Lower leg skin (tissue), 3 donors: ENCODE data around the gene TASP1.

Source experiments
- POLR2A ChIP-seq, 2 donors: fragments of 450-650 bp; IDR thresholded peaks; one replicate each; pipeline ENCODE4 v1.6.1; 2016 to 2017; ENCODE audit warnings: antibody characterized with exemption in 2 of 2, mild to moderate bottlenecking in 1 of 2, moderate library complexity in 1 of 2
- TF ChIP-seq, protein P1 (sequence below), 3 donors: fragments of 450-650 bp; IDR thresholded peaks; one replicate each; pipeline ENCODE4 v1.5.1; 2016; ENCODE audit warnings: antibody characterized with exemption in 3 of 3, mild to moderate bottlenecking in 3 of 3, moderate library complexity in 2 of 3

DNA sequence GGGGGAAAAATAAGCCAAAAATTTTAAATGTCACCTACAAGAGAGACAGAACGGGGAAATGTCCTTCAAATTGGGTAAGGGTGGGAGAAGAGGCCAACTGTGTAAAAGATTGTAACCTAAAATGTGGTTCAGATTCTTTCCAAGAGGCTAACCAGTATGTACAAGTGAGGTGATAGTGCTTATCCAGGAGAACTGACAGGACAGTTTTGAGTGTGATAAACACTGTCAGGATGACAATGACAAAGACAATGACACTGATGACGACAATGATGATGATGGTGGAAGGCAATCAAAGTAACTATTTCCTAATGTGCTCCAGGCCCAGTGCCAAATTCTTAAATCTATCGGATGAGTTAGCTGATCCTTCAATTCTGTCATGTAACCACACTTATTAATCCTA is 57.3 kb downstream of the TASP1 start:
- TF ChIP-seq, protein P1, sequence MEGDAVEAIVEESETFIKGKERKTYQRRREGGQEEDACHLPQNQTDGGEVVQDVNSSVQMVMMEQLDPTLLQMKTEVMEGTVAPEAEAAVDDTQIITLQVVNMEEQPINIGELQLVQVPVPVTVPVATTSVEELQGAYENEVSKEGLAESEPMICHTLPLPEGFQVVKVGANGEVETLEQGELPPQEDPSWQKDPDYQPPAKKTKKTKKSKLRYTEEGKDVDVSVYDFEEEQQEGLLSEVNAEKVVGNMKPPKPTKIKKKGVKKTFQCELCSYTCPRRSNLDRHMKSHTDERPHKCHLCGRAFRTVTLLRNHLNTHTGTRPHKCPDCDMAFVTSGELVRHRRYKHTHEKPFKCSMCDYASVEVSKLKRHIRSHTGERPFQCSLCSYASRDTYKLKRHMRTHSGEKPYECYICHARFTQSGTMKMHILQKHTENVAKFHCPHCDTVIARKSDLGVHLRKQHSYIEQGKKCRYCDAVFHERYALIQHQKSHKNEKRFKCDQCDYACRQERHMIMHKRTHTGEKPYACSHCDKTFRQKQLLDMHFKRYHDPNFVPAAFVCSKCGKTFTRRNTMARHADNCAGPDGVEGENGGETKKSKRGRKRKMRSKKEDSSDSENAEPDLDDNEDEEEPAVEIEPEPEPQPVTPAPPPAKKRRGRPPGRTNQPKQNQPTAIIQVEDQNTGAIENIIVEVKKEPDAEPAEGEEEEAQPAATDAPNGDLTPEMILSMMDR (IDR thresholded peaks at IDR 0.05) = no peak
- no peak for TF ChIP-seq POLR2A (IDR thresholded peaks at IDR 0.05)
